Gastrocnemius medialis (tissue), 4 donors: ENCODE measurements around the gene EFEMP2. TPM values are rescaled to one million over a fixed set of nuclear protein-coding genes. Genes with fewer than 3 reads are reported as not detected.
A peak's percentile ranks its signal among the peaks of the same experiment; 100 is the strongest.

Experiments used
- ATAC-seq, 2 donors: fragments of 150-250 bp; one replicate each; pipeline ENCODE4 v1.9.1; 2016
- DNase-seq, 2 donors: peaks; one replicate each; pipeline ENCODE4 v3.0.0-alpha.2; 2019
- H3K27ac ChIP-seq, 4 donors: fragments of 200-600 bp; sonication (generic); 1 replicate in 1 of 4; 2 replicates in 3 of 4; pipeline ENCODE4 v1.5.1; 2016 to 2018; ENCODE audit warnings: mild to moderate bottlenecking in 2 of 4, moderate library complexity in 1 of 4
- H3K27me3 ChIP-seq, 3 donors: fragments of 200-600 bp; sonication (generic) in 2 of 3; 1 replicate in 1 of 3; 2 replicates in 2 of 3; pipeline versions ENCODE4 v1.5.1 to v1.6.0; 2016 to 2019; ENCODE audit warnings: mild to moderate bottlenecking in 1 of 3, moderate library complexity in 1 of 3
- H3K36me3 ChIP-seq, 2 donors: fragments of 200-600 bp; sonication (generic) in 1 of 2; one replicate each; pipeline ENCODE4 v1.5.1; 2017 to 2018
- H3K4me1 ChIP-seq, 2 donors: fragments of 200-600 bp; sonication (generic) in 1 of 2; one replicate each; pipeline ENCODE4 v1.5.1; 2016 to 2017; ENCODE audit warnings: mild to moderate bottlenecking in 2 of 2
- H3K4me3 ChIP-seq, 4 donors: fragments of 200-600 bp; sonication (generic) in 3 of 4; 1 replicate in 1 of 4; 2 replicates in 3 of 4; pipeline ENCODE4 v1.5.1; 2016 to 2019; ENCODE audit warnings: mild to moderate bottlenecking in 2 of 4
- H3K9me3 ChIP-seq, 3 donors: fragments of 200-600 bp; sonication (generic) in 2 of 3; 1 replicate in 1 of 3; 2 replicates in 2 of 3; pipeline ENCODE4 v1.5.1; 2016 to 2019
- CTCF ChIP-seq, 5 experiments: fragments of 450-650 bp in 3 of 5; fragments of 200-600 bp in 2 of 5; sonication (generic) in 2 of 5; IDR thresholded peaks in 4 of 5; conservative IDR thresholded peaks in 1 of 5; 1 replicate in 4 of 5; 2 replicates in 1 of 5; pipeline ENCODE4 v1.5.1; 2016 to 2019; ENCODE audit warnings: antibody characterized with exemption in 5 of 5, mild to moderate bottlenecking in 3 of 5, moderate library complexity in 3 of 5
- POLR2A ChIP-seq, 2 donors: fragments of 450-650 bp; IDR thresholded peaks; one replicate each; pipeline ENCODE4 v1.6.1; 2017; ENCODE audit warnings: antibody characterized with exemption in 2 of 2, mild to moderate bottlenecking in 2 of 2, moderate library complexity in 2 of 2
- in situ Hi-C, 4 donors: fragments of 200-750 bp; cut with MboI; loops; one replicate each; pipeline versions ENCODE4 v1.15.0 to v1.8.0; 2017; ENCODE audit warnings: low sequenced_read_pairs in 4 of 4
- intact Hi-C: fragments of 100-400 bp; cut with DNase I; formaldehyde crosslinking; loops from one replicate; pipeline ENCODE4 v1.15.1; 2023; ENCODE audit warnings: low total_unique reads
- total RNA-seq, 4 donors: library from RNA; depleted of rRNA; stranded (reverse); fragments of >200 nt; gene quantifications; one replicate each; pipeline versions ENCODE4 v1.1.0 to v1.2.3, GENCODE V29; 2016

EFEMP2 gene
- total RNA-seq, 4 donors from 2014 or later, result 20.6 to 24.1 (median 22.9) TPM

GRCh38 chr11:65817312-65817834 lies 55.2 kb downstream of the EFEMP2 start:
- H3K27me3 ChIP-seq, result no peaks in the 10 kb centered on the region
- peak overlapping the region; percentile 56 to 80 (median 64) for H3K27ac ChIP-seq
- TF ChIP-seq CTCF (IDR thresholded peaks at IDR 0.05 in 4 of 5, conservative IDR thresholded peaks at IDR 0.05 in 1 of 5), result no peak
- no peak for TF ChIP-seq POLR2A (IDR thresholded peaks at IDR 0.05)
- in situ Hi-C loops, result loop anchor here in 3 of 4 donors (5.0 kb wide), 2 partner anchors 45 to 105 kb away; partner anchors contain the start of gene KAT5 (in 2 of the 3)
- no peak for DNase-seq
- H3K4me3 ChIP-seq, result peak overlapping the region; percentile 43 to 82 (median 68)
- ATAC-seq, result no peak
- no peaks in the 10 kb centered on the region for H3K9me3 ChIP-seq
- no peaks in the 10 kb centered on the region for H3K36me3 ChIP-seq
- intact Hi-C loops, result no loop called here
- peaks cover 5 to 6% of the 10 kb centered on the region in 2 donors for H3K4me1 ChIP-seq

- TF ChIP-seq POLR2A (IDR thresholded peaks at IDR 0.05) (no peak), CTCF (IDR thresholded peaks at IDR 0.05 in 4 of 5, conservative IDR thresholded peaks at IDR 0.05 in 1 of 5) (no peak)
- no peak overlapping the region for H3K4me3 ChIP-seq
- H3K27ac ChIP-seq, result no peak overlapping the region
- intact Hi-C loops (no loop called here), in situ Hi-C loops (loop anchor here in 3 of 4 donors (5.0 kb wide), 2 partner anchors 44 to 104 kb away; partner anchors contain the start of gene KAT5 (in 2 of the 3))
- no peaks in the 10 kb centered on the region for H3K27me3 ChIP-seq
- ATAC-seq (no peak), DNase-seq (no peak)
- H3K9me3 ChIP-seq, result no peaks in the 10 kb centered on the region
- no peaks in the 10 kb centered on the region for H3K36me3 ChIP-seq
- H3K4me1 ChIP-seq, result peaks cover 5 to 6% of the 10 kb centered on the region in 2 donors
Observed at GRCh38 chr11:65816696-65817095, 55.9 kb downstream of the EFEMP2 start.

Other genes with a start within 250 kb of the EFEMP2 start
- 10 to 100 TPM in 2 of 4 donors, 1 to 10 TPM in 2; 6.7 to 10.9 (median 10.0) TPM for gene SIPA1, start 234.7 kb downstream of the EFEMP2 start, total RNA-seq
- 10 to 100 TPM; 39.7 to 68.3 (median 56.3) TPM for gene RELA, start 209.9 kb downstream of the EFEMP2 start, total RNA-seq
- 10 to 100 TPM; 40.0 to 69.4 (median 50.0) TPM for gene KAT5, start 160.5 kb downstream of the EFEMP2 start, total RNA-seq
- gene RNASEH2C, start 152.0 kb downstream of the EFEMP2 start, total RNA-seq, result 100 to 1,000 TPM in 1 of 4 donors, 10 to 100 TPM in 3; 36.5 to 101 (median 62.4) TPM
- 10 to 100 TPM; 20.3 to 42.5 (median 29.7) TPM for gene AP5B1, start 91.8 kb downstream of the EFEMP2 start, total RNA-seq
- gene OVOL1, start 85.7 kb downstream of the EFEMP2 start, total RNA-seq, result under 1 TPM in 1 of 4 donors, not detected in 3; 0.15 TPM
- under 1 TPM in 1 of 4 donors, not detected in 3; 0.11 TPM for gene SNX32, start 38.8 kb downstream of the EFEMP2 start, total RNA-seq
- 100 to 1,000 TPM; 153 to 371 (median 251) TPM for gene CFL1, start 14.6 kb downstream of the EFEMP2 start, total RNA-seq
- gene MUS81, start 12.4 kb downstream of the EFEMP2 start, total RNA-seq, result 10 to 100 TPM; 26.4 to 44.9 (median 34.8) TPM
- under 1 TPM in 3 of 4 donors, not detected in 1; 0.20 to 0.49 (median 0.32) TPM for gene CTSW, start 7.0 kb upstream of the EFEMP2 start, total RNA-seq
- gene FIBP, start 15.7 kb upstream of the EFEMP2 start, total RNA-seq, result 10 to 100 TPM; 39.6 to 79.3 (median 53.0) TPM
- 10 to 100 TPM; 25.4 to 81.3 (median 42.4) TPM for gene CCDC85B, start 17.9 kb upstream of the EFEMP2 start, total RNA-seq
- gene FOSL1, start 27.6 kb upstream of the EFEMP2 start, total RNA-seq, result 1 to 10 TPM in 3 of 4 donors, under 1 TPM in 1; 0.36 to 9.3 (median 5.2) TPM
- gene C11orf68, start 46.3 kb upstream of the EFEMP2 start, total RNA-seq, result 10 to 100 TPM; 20.8 to 30.7 (median 23.9) TPM
- gene DRAP1, start 46.6 kb upstream of the EFEMP2 start, total RNA-seq, result 100 to 1,000 TPM in 3 of 4 donors, 10 to 100 TPM in 1; 96.7 to 146 (median 110) TPM
- not detected for gene TSGA10IP, start 72.7 kb upstream of the EFEMP2 start, total RNA-seq
- gene SART1, start 88.9 kb upstream of the EFEMP2 start, total RNA-seq, result 10 to 100 TPM; 12.0 to 55.2 (median 33.3) TPM
- 10 to 100 TPM; 29.3 to 39.8 (median 35.4) TPM for gene EIF1AD, start 129.4 kb upstream of the EFEMP2 start, total RNA-seq
- gene BANF1, start 129.7 kb upstream of the EFEMP2 start, total RNA-seq, result 100 to 1,000 TPM in 1 of 4 donors, 10 to 100 TPM in 3; 57.4 to 126 (median 72.1) TPM
- gene CST6, start 139.2 kb upstream of the EFEMP2 start, total RNA-seq, result 1 to 10 TPM in 2 of 4 donors, under 1 TPM in 1, not detected in 1; 0.71 to 6.0 (median 3.1) TPM
- gene CATSPER1, start 153.7 kb upstream of the EFEMP2 start, total RNA-seq, result not detected
- under 1 TPM in 1 of 4 donors, not detected in 3; 0.12 TPM for gene GAL3ST3, start 176.4 kb upstream of the EFEMP2 start, total RNA-seq
- gene SF3B2, start 179.6 kb upstream of the EFEMP2 start, total RNA-seq, result 100 to 1,000 TPM in 3 of 4 donors, 10 to 100 TPM in 1; 92.9 to 186 (median 124) TPM
- gene PACS1, start 197.5 kb upstream of the EFEMP2 start, total RNA-seq, result 10 to 100 TPM in 3 of 4 donors, 1 to 10 TPM in 1; 6.6 to 20.4 (median 16.9) TPM